Measurements from ENCODE around the gene CDC26. TPM values are rescaled to one million over a fixed set of nuclear protein-coding genes. Genes with fewer than 3 reads are reported as not detected.
"Not testable (repeated sequence)": the region's sequence is repeated elsewhere in the genome, so short reads cannot be mapped to it uniquely, and the experiment has no call there.

Gene CDC26
- total RNA-seq, 4 donors from 2014 or later: 15.7 to 43.8 (median 30.8) TPM

- H3K27me3 ChIP-seq: no peaks in the 10 kb centered on the region
- intact Hi-C loops (cut with DNase I; ENCODE audit: low total_unique reads) (no loop called here), in situ Hi-C loops (cut with MboI; ENCODE audit: low pct_ligation_motif_present in 1 of 4, low pct_unique_long_range_greater_than_20kb in 1 of 4, low sequenced_read_pairs in 3 of 4) (loop anchor here in 1 of 4 donors (25.0 kb wide), 1 partner anchor 104 kb away; no protein-coding TSS in a partner anchor)
- DNase-seq: no peak
- H3K36me3 ChIP-seq: no peaks in the 10 kb centered on the region
- H3K4me3 ChIP-seq: no peak overlapping the region
- H3K9me3 ChIP-seq: no peaks in the 10 kb centered on the region
- H3K4me1 ChIP-seq: no peaks in the 10 kb centered on the region
- H3K27ac ChIP-seq: no peak overlapping the region
- TF ChIP-seq POLR2AphosphoS5 (IDR thresholded peaks at IDR 0.05): no peak
- 94 to 99% methylated on average over 2 of the region's 2 CpGs for WGBS, 2 donors (ENCODE audit: low coverage in 1 of 2)
These were observed 34.2 kb downstream of the CDC26 start for GRCh38 chr9:113241161-113241560.

DNA sequence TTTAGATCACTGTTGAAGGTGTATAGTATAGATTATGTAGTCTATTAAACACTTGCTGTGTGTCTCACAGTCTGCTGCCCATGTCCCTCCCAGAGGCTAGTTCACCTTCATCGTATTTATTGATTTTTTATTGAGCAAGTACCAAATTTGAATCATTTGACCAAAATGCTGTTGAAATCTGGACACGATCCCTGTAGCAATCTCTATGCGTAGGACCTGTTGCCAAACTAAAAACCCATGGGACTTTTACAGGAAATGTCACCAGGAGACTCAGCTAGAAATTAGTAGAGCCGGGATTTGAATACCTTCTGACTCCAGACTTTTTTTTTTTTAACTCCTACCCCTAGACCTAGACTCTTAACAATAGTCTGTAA lies 36.5 kb downstream of the CDC26 start:
- in situ Hi-C loops (cut with MboI; ENCODE audit: low pct_ligation_motif_present in 1 of 4, low pct_unique_long_range_greater_than_20kb in 1 of 4, low sequenced_read_pairs in 3 of 4): loop anchor here in 1 of 4 donors (25.0 kb wide), 1 partner anchor 102 kb away; no protein-coding TSS in a partner anchor
- intact Hi-C loops (cut with DNase I; ENCODE audit: low total_unique reads): no loop called here

GRCh38 chr9:113238202-113238858 lies 37.0 kb downstream of the CDC26 start:
- WGBS, 2 donors (ENCODE audit: low coverage in 1 of 2): 87 to 90% methylated on average over 5 to 10 of the region's 10 CpGs
- intact Hi-C loops (cut with DNase I; ENCODE audit: low total_unique reads) (no loop called here), in situ Hi-C loops (cut with MboI; ENCODE audit: low pct_ligation_motif_present in 1 of 4, low pct_unique_long_range_greater_than_20kb in 1 of 4, low sequenced_read_pairs in 3 of 4) (loop anchor here in 1 of 4 donors (25.0 kb wide), 1 partner anchor 101 kb away; no protein-coding TSS in a partner anchor)
- Histone ChIP-seq H3K27me3 (no peaks in the 10 kb centered on the region), H3K36me3 (no peaks in the 10 kb centered on the region), H3K27ac (no peak overlapping the region), H3K9me3 (no peaks in the 10 kb centered on the region), H3K4me1 (peaks cover 0 to 7% (median 0%) of the 10 kb centered on the region in 4 donors), H3K4me3 (no peak overlapping the region)
- no peak for TF ChIP-seq POLR2A (IDR thresholded peaks at IDR 0.05)
- TF ChIP-seq CTCF (IDR thresholded peaks at IDR 0.05): no peak
- no peak for TF ChIP-seq POLR2AphosphoS5 (IDR thresholded peaks at IDR 0.05)
- no peak for TF ChIP-seq EP300 (IDR thresholded peaks at IDR 0.05; ENCODE audit: low read depth)
- no peak for DNase-seq

More for the DNA sequence above, 36.5 kb downstream of the CDC26 start:
- no peaks in the 10 kb centered on the region for H3K9me3 ChIP-seq
- no peak overlapping the region for H3K27ac ChIP-seq
- H3K4me1 ChIP-seq: peaks cover 0 to 2% (median 0%) of the 10 kb centered on the region in 4 donors
- no peak for TF ChIP-seq POLR2AphosphoS5 (IDR thresholded peaks at IDR 0.05)
- TF ChIP-seq EP300 (IDR thresholded peaks at IDR 0.05; ENCODE audit: low read depth): no peak
- no peak for TF ChIP-seq POLR2A (IDR thresholded peaks at IDR 0.05)
- no peak for TF ChIP-seq CTCF (IDR thresholded peaks at IDR 0.05)
- H3K4me3 ChIP-seq: no peak overlapping the region
- no peaks in the 10 kb centered on the region for H3K27me3 ChIP-seq
- no peaks in the 10 kb centered on the region for H3K36me3 ChIP-seq
- no peak for DNase-seq
- 73 to 76% methylated on average over 3 to 4 of the region's 4 CpGs for WGBS, 2 donors (ENCODE audit: low coverage in 1 of 2)

- Histone ChIP-seq H3K27ac (no peak overlapping the region), H3K9me3 (no peaks in the 10 kb centered on the region), H3K4me3 (no peak overlapping the region), H3K27me3 (no peaks in the 10 kb centered on the region), H3K36me3 (no peaks in the 10 kb centered on the region), H3K4me1 (peaks cover 0 to 14% (median 3%) of the 10 kb centered on the region in 4 donors)
- intact Hi-C loops (cut with DNase I; ENCODE audit: low total_unique reads): no loop called here
- in situ Hi-C loops (cut with MboI; ENCODE audit: low pct_ligation_motif_present in 1 of 4, low pct_unique_long_range_greater_than_20kb in 1 of 4, low sequenced_read_pairs in 3 of 4): loop anchor here in 1 of 4 donors (25.0 kb wide), 1 partner anchor 100 kb away; no protein-coding TSS in a partner anchor
- no peak for TF ChIP-seq EP300 (IDR thresholded peaks at IDR 0.05; ENCODE audit: low read depth)
- no peak for TF ChIP-seq CTCF (IDR thresholded peaks at IDR 0.05)
- TF ChIP-seq POLR2A (IDR thresholded peaks at IDR 0.05): no peak
- TF ChIP-seq POLR2AphosphoS5 (IDR thresholded peaks at IDR 0.05): no peak
- WGBS, 2 donors (ENCODE audit: low coverage in 1 of 2): 94 to 100% methylated on average over 4 of the region's 4 CpGs
- DNase-seq: no peak
These were observed 38.3 kb downstream of the CDC26 start for GRCh38 chr9:113237026-113237425.

- DNase-seq; H3K9me3 ChIP-seq; intact Hi-C loops (cut with DNase I; ENCODE audit: low total_unique reads); H3K4me3 ChIP-seq; H3K27me3 ChIP-seq; H3K36me3 ChIP-seq: not testable (repeated sequence)
- in situ Hi-C loops (cut with MboI; ENCODE audit: low pct_ligation_motif_present in 1 of 4, low pct_unique_long_range_greater_than_20kb in 1 of 4, low sequenced_read_pairs in 3 of 4): loop anchor here in 1 of 4 donors (25.0 kb wide), 1 partner anchor 98 kb away; no protein-coding TSS in a partner anchor
- 83 to 87% methylated on average over 2 to 10 of the region's 10 CpGs for WGBS, 2 donors (ENCODE audit: low coverage in 1 of 2)
- Histone ChIP-seq H3K4me1 (peaks cover 0 to 14% (median 3%) of the 10 kb centered on the region in 4 donors), H3K27ac (peak overlapping the region in 1 of 4 donors; percentile 6)
These were observed 39.6 kb downstream of the CDC26 start for GRCh38 chr9:113235701-113236255.

All from transverse colon (tissue), 4 donors.